HCT116 (cell line): Measurements from ENCODE around the gene DACH2.

ENCODE experiments used
- EGR1 ChIP-seq: IDR thresholded peaks from 2 replicates; pipeline ENCODE4 v1.6.1; 2012; ENCODE audit warnings: low read depth
- EZH2 ChIP-seq: fragments of 200-600 bp; sonication (generic); IDR thresholded peaks from 2 replicates; pipeline ENCODE4 v1.6.1; 2017; ENCODE audit warnings: antibody characterized with exemption, mixed run types
- EZH2phosphoT487 ChIP-seq: fragments of 200-600 bp; IDR thresholded peaks from 2 replicates; pipeline ENCODE4 v1.6.1; 2018; ENCODE audit warnings: antibody characterized with exemption, borderline replicate concordance
- MAX ChIP-seq: IDR thresholded peaks from 2 replicates; pipeline ENCODE4 v1.6.1; 2012
- POLR2A ChIP-seq: IDR thresholded peaks from 2 replicates; pipeline ENCODE4 v1.7.0; 2011; ENCODE audit warnings: borderline replicate concordance; ENCODE audit not compliant: insufficient read depth, insufficient read length; ENCODE audit errors: extremely low read depth
- POLR2AphosphoS5 ChIP-seq: IDR thresholded peaks from 2 replicates; pipeline ENCODE4 v1.6.1; 2011; ENCODE audit warnings: mild to moderate bottlenecking, low read depth, low read length, moderate library complexity
- RAD21 ChIP-seq: IDR thresholded peaks from 2 replicates; pipeline ENCODE4 v1.6.1; 2012; ENCODE audit warnings: low read depth, mild to moderate bottlenecking
- YY1 ChIP-seq: IDR thresholded peaks from 2 replicates; pipeline ENCODE4 v1.6.1; 2011; ENCODE audit warnings: low read length, low read depth, moderate library complexity, mild to moderate bottlenecking; ENCODE audit not compliant: insufficient replicate concordance; ENCODE audit errors: extremely low read depth
- TF ChIP-seq, protein P1 (sequence below), 3 experiments: fragments of 200-600 bp in 1 of 3; sonication (generic) in 1 of 3; IDR thresholded peaks in 2 of 3; conservative IDR thresholded peaks in 1 of 3; 2 replicates each; pipeline ENCODE4 v1.5.1; 2012 to 2017; ENCODE audit warnings: low read depth in 2 of 3, low read length in 2 of 3, antibody characterized with exemption in 1 of 3, borderline replicate concordance in 1 of 3, control low read depth in 1 of 3, mild to moderate bottlenecking in 1 of 3, mixed read lengths in 1 of 3, mixed run types in 1 of 3, moderate library complexity in 1 of 3; ENCODE audit not compliant: insufficient read depth in 1 of 3

DNA sequence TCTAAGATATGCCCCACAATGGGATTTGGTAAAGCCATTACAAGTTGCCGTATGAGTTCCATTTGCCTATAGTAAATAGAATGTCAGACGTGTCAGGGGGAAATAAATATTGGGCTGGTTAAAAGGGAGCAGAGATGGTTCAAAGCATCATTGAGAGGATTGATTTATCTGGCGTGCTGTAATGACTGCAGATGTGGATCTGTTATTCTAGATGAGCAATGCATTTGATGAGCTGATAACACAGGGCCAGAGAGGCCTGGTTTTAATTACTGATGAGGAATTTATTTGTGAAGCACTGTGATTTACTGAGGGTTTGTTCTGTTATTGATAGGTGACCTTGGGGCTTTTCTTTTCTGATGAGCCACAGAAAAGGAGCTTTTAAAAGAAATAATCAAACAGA lies 62.5 kb downstream of the DACH2 start:
- TF ChIP-seq MAX (no peak), YY1 (no peak), EZH2 (no peak), POLR2AphosphoS5 (no peak), EZH2phosphoT487 (no peak), RAD21 (no peak), EGR1 (no peak), POLR2A (no peak)
- TF ChIP-seq, protein P1, sequence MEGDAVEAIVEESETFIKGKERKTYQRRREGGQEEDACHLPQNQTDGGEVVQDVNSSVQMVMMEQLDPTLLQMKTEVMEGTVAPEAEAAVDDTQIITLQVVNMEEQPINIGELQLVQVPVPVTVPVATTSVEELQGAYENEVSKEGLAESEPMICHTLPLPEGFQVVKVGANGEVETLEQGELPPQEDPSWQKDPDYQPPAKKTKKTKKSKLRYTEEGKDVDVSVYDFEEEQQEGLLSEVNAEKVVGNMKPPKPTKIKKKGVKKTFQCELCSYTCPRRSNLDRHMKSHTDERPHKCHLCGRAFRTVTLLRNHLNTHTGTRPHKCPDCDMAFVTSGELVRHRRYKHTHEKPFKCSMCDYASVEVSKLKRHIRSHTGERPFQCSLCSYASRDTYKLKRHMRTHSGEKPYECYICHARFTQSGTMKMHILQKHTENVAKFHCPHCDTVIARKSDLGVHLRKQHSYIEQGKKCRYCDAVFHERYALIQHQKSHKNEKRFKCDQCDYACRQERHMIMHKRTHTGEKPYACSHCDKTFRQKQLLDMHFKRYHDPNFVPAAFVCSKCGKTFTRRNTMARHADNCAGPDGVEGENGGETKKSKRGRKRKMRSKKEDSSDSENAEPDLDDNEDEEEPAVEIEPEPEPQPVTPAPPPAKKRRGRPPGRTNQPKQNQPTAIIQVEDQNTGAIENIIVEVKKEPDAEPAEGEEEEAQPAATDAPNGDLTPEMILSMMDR (IDR thresholded peaks at IDR 0.05 in 2 of 3, conservative IDR thresholded peaks at IDR 0.05 in 1 of 3; ENCODE audit: borderline replicate concordance in 1 of 3, insufficient read depth in 1 of 3, low read depth in 2 of 3, low read length in 2 of 3): no peak
